AG04450 (cell line): ENCODE measurements around the gene TESPA1. TPM values are rescaled to one million over a fixed set of nuclear protein-coding genes. Genes with fewer than 3 reads are reported as not detected.
"Not testable (repeated sequence)": the region's sequence is repeated elsewhere in the genome, so short reads cannot be mapped to it uniquely, and the experiment has no call there.

Source experiments
- CTCF ChIA-PET: fragments of 300-600, 350-600 bp; formaldehyde crosslinking; extraction: SDS; loops from one replicate; lab custom pipeline; 2022; ENCODE audit warnings: antibody characterized with exemption, inconsistent platforms; lab: Charles Lee
- POLR2A ChIA-PET: fragments of 350-600 bp; formaldehyde crosslinking; extraction: SDS; loops from one replicate; lab custom pipeline; 2021; ENCODE audit warnings: antibody characterized with exemption, inconsistent platforms; lab: Yijun Ruan, JAX
- DNase-seq: peaks from one replicate; pipeline ENCODE4 v3.0.0-alpha.2; 2011; ENCODE audit warnings: low read depth, low spot score
- H3K27ac ChIP-seq: one replicate; pipeline ENCODE4 v1.5.1; 2012; ENCODE audit warnings: low read depth, low read length, control low read depth
- H3K27me3 ChIP-seq: one replicate; pipeline ENCODE4 v1.6.0; 2012; ENCODE audit warnings: low read length; ENCODE audit not compliant: control insufficient read depth, insufficient read depth
- H3K4me3 ChIP-seq: 2 replicates; pipeline ENCODE4 v1.5.1; 2011; ENCODE audit warnings: mild to moderate bottlenecking, low read depth, low read length, control low read depth
- H3K9me3 ChIP-seq: 2 replicates; pipeline ENCODE4 v1.5.1; 2012; ENCODE audit warnings: low read length; ENCODE audit not compliant: control insufficient read depth, insufficient read depth
- polyA plus RNA-seq: library from polyadenylated mRNA; depleted of rRNA; stranded (reverse); fragments of >200 nt; gene quantifications from 2 replicates; pipeline ENCODE4 v1.2.3, GENCODE V29; 2011
- TF ChIP-seq, protein P1 (sequence below): IDR thresholded peaks from 2 replicates; pipeline ENCODE4 v1.5.1; 2011; ENCODE audit warnings: low read depth, low read length, control low read depth, inconsistent platforms

Gene TESPA1
- polyA plus RNA-seq, 1 experiment, result not detected

DNA sequence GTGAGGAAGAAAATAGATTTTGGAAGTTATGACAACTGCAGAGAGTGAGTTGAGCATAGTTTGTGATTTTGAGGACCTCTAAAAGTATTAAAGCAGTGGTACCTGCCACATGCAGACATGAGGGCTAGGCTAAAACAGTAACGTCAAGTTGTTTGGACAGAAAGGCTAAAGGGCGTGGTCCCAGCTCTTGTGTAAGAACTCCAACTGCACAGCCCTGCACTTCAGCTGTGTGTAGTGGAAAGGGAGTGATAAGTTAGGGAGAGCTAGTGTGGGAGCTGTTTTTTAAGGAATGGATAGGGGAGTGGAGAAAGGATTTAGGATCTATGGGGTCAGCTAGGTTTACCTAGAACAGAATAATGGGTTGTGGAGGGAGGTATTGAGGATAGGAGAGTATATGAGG, 39.5 kb downstream of the TESPA1 start:
- H3K27ac ChIP-seq, result no peak overlapping the region
- no peak overlapping the region for H3K4me3 ChIP-seq
- DNase-seq, result no peak
- TF ChIP-seq, protein P1, sequence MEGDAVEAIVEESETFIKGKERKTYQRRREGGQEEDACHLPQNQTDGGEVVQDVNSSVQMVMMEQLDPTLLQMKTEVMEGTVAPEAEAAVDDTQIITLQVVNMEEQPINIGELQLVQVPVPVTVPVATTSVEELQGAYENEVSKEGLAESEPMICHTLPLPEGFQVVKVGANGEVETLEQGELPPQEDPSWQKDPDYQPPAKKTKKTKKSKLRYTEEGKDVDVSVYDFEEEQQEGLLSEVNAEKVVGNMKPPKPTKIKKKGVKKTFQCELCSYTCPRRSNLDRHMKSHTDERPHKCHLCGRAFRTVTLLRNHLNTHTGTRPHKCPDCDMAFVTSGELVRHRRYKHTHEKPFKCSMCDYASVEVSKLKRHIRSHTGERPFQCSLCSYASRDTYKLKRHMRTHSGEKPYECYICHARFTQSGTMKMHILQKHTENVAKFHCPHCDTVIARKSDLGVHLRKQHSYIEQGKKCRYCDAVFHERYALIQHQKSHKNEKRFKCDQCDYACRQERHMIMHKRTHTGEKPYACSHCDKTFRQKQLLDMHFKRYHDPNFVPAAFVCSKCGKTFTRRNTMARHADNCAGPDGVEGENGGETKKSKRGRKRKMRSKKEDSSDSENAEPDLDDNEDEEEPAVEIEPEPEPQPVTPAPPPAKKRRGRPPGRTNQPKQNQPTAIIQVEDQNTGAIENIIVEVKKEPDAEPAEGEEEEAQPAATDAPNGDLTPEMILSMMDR, result no peak
- H3K9me3 ChIP-seq, result no peaks in the 10 kb centered on the region
- no peaks in the 10 kb centered on the region for H3K27me3 ChIP-seq
- POLR2A ChIA-PET, result no interaction called here
- CTCF ChIA-PET, result interaction anchor here (1.4 kb wide), 1 partner anchor 13 kb away, joined by 5 read pairs; no protein-coding TSS in a partner anchor

DNA sequence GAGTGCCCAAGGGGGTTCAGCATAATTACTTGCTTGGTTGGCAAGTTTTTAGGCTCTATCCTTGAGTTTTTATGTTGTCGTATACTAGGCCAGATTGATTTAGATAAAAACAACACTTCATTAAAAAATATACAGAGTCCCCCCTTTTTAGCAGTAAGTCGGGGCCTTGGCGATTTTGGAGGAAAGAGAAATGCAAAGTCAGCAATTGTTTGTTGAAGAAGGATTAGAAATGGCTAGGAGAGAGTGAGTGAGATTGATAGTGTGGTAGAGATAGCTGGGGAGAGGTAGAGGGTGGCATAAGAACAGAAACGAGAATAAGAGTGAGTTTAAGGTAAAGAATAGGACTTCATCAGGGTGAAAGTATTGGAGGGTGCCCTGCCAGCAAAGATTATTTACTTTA, 41.3 kb downstream of the TESPA1 start:
- H3K4me3 ChIP-seq, H3K27me3 ChIP-seq, POLR2A ChIA-PET, H3K9me3 ChIP-seq, DNase-seq, H3K27ac ChIP-seq: not testable (repeated sequence)
- CTCF ChIA-PET, result interaction anchor here (1.7 kb wide), 1 partner anchor 194 kb away, joined by 3 read pairs; no protein-coding TSS in a partner anchor

DNA sequence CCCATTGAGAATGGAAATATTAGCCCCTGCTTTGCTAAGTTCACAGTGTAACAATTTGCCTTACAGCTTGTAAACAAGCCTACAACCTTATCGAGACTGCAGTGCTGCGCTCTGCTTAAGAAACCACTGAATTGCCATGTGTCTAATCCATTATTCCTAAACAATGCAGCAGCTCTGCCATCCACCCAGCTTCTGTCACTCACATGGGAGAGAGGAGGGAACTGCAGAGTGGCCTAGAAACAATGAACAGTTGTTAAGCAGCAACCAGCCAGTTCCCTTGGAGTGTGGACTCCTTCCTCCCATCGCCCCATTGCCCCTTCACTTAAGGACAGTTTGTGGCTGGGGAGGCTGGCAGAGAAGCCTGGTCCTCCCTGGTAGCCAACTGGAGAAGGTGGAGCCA, 42.9 kb downstream of the TESPA1 start:
- Histone ChIP-seq H3K27me3 (no peaks in the 10 kb centered on the region), H3K9me3 (no peaks in the 10 kb centered on the region), H3K27ac (no peak overlapping the region), H3K4me3 (no peak overlapping the region)
- POLR2A ChIA-PET, result no interaction called here
- CTCF ChIA-PET, result interaction anchor here (1.8 kb wide), 1 partner anchor 17 kb away, joined by 9 read pairs; no protein-coding TSS in a partner anchor
- TF ChIP-seq, protein P1, result no peak
- DNase-seq, result no peak

DNA sequence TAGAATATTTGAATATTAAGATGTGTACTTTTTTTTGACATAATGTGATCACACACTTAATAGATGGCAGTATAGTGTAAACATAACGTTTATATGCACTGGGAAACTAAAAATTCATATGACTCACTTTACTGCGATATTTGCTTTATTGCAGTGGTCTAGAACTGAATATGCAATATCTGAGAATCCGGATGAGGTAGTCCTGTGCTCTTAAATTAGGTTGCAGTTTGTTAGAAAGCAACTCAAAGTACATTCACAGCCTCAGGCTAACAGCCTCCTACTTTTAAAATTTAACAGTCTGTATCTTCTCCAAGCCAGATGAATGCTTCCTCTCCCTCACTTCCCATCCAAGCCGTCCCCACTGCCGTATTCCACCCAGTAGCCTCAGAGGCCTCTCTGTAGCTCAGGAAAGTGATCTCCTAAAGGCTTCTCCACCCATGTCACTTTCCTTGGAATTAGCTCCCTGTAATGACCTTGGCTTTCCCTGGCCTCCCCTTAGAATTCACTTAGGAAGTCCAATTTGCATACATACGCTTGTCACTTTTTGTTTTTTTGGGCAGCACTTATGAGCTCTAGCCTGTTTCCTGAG, 43.7 kb downstream of the TESPA1 start:
- Histone ChIP-seq H3K27me3 (no peaks in the 10 kb centered on the region), H3K27ac (no peak overlapping the region), H3K9me3 (no peaks in the 10 kb centered on the region), H3K4me3 (no peak overlapping the region)
- TF ChIP-seq, protein P1, result no peak
- ChIA-PET CTCF (interaction anchor here (1.8 kb wide), 1 partner anchor 18 kb away, joined by 9 read pairs; no protein-coding TSS in a partner anchor), POLR2A (interaction anchor here (0.6 kb wide), 1 partner anchor 36 kb away, joined by 3 read pairs; no protein-coding TSS in a partner anchor)
- no peak for DNase-seq

DNA sequence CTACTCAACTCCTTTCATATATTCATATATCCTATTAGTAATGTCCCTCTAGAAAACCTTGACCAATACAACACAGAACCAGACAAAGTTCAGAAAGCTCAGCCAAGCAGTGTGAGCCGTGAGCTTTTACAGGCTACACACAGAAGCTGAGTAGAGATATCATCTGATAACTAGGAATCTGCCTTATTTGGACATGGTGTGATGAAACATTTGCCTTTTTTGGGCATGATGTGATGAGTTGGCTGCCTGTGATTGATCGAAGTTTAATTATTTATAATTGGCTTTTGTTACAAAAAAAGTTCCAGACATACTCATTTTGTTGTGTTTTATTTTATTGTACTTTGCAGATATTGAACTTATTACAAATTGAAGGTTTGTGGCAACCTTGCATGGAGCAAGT, 46.6 kb downstream of the TESPA1 start:
- no peaks in the 10 kb centered on the region for H3K9me3 ChIP-seq
- no peak overlapping the region for H3K4me3 ChIP-seq
- ChIA-PET POLR2A (no interaction called here), CTCF (interaction anchor here (1.4 kb wide), 1 partner anchor 84 kb away, joined by 3 read pairs; the partner anchor contains the start of gene MUCL1)
- H3K27ac ChIP-seq, result no peak overlapping the region
- TF ChIP-seq, protein P1, result no peak
- DNase-seq, result no peak
- H3K27me3 ChIP-seq, result no peaks in the 10 kb centered on the region
